ENCODE results near the gene CDK4.
"Not testable (repeated sequence)": the region's sequence is repeated elsewhere in the genome, so short reads cannot be mapped to it uniquely, and the experiment has no call there.

The CDK4 gene

GRCh38 chr12:57776247-57776587 lies 24.1 kb upstream of the CDK4 start:
- Histone ChIP-seq H2AFZ (ENCODE audit: insufficient read depth, low read length, poor library complexity) (no peak overlapping the region), H4K91ac (ENCODE audit: low read depth, low read length) (no peak overlapping the region), H3K23ac (ENCODE audit: low read length) (no peak overlapping the region), H3K79me2 (ENCODE audit: control insufficient read depth, insufficient read depth, low read length, poor library complexity) (peaks cover 7% of the 10 kb centered on the region), H3K27me3 (ENCODE audit: insufficient read depth, low read length) (no peaks in the 10 kb centered on the region), H2BK12ac (ENCODE audit: low read length) (no peak overlapping the region), H3K14ac (ENCODE audit: low read length) (no peak overlapping the region), H4K12ac (ENCODE audit: low read depth, low read length) (no peak overlapping the region), H3K27ac (ENCODE audit: low read depth, low read length) (no peak overlapping the region), H3K4me2 (ENCODE audit: low read length) (no peak overlapping the region), H3K9ac (ENCODE audit: low read length) (no peak overlapping the region), H3K18ac (ENCODE audit: low read length) (no peak overlapping the region), H3K4me3 (ENCODE audit: low read depth, low read length) (no peak overlapping the region), H2AK5ac (ENCODE audit: low read length) (no peak overlapping the region), H2BK120ac (ENCODE audit: insufficient read depth, low read length, poor library complexity) (no peak overlapping the region), H4K8ac (ENCODE audit: low read depth, low read length) (no peak overlapping the region), H3K4me1 (ENCODE audit: control insufficient read depth in 1 of 2, insufficient read depth in 2 of 2, low read length in 2 of 2) (peaks cover 2 to 4% of the 10 kb centered on the region in 2 experiments), H3K79me1 (ENCODE audit: low read length) (peaks cover 11% of the 10 kb centered on the region), H3K4ac (ENCODE audit: low read depth, low read length) (no peak overlapping the region), H2BK5ac (ENCODE audit: low read depth, low read length, poor library complexity) (no peak overlapping the region), H3K9me3 (ENCODE audit: insufficient read depth, low read depth, low read length) (no peaks in the 10 kb centered on the region), H3K36me3 (ENCODE audit: control insufficient read depth in 1 of 2, insufficient read depth in 2 of 2, low read length in 2 of 2) (no peaks in the 10 kb centered on the region)
- no peak for DNase-seq
- no CpG with 5 or more reads among the region's 2 CpGs for WGBS (ENCODE audit: extremely low coverage, insufficient coverage, insufficient read length)

GRCh38 chr12:57775563-57776246 lies 23.6 kb upstream of the CDK4 start:
- Histone ChIP-seq H2BK120ac (ENCODE audit: insufficient read depth, low read length, poor library complexity) (no peak overlapping the region), H3K23ac (ENCODE audit: low read length) (no peak overlapping the region), H3K79me2 (ENCODE audit: control insufficient read depth, insufficient read depth, low read length, poor library complexity) (peaks cover 7% of the 10 kb centered on the region), H3K18ac (ENCODE audit: low read length) (no peak overlapping the region), H3K4me3 (ENCODE audit: low read depth, low read length) (no peak overlapping the region), H3K27ac (ENCODE audit: low read depth, low read length) (no peak overlapping the region), H3K9ac (ENCODE audit: low read length) (no peak overlapping the region), H2AFZ (ENCODE audit: insufficient read depth, low read length, poor library complexity) (no peak overlapping the region), H4K8ac (ENCODE audit: low read depth, low read length) (no peak overlapping the region), H3K14ac (ENCODE audit: low read length) (no peak overlapping the region), H3K4ac (ENCODE audit: low read depth, low read length) (no peak overlapping the region), H2BK12ac (ENCODE audit: low read length) (no peak overlapping the region), H3K79me1 (ENCODE audit: low read length) (peaks cover 11% of the 10 kb centered on the region), H4K91ac (ENCODE audit: low read depth, low read length) (no peak overlapping the region), H3K36me3 (ENCODE audit: control insufficient read depth in 1 of 2, insufficient read depth in 2 of 2, low read length in 2 of 2) (peaks cover 0 to 2% of the 10 kb centered on the region in 2 experiments), H4K12ac (ENCODE audit: low read depth, low read length) (no peak overlapping the region), H3K4me2 (ENCODE audit: low read length) (no peak overlapping the region), H3K27me3 (ENCODE audit: insufficient read depth, low read length) (no peaks in the 10 kb centered on the region), H2AK5ac (ENCODE audit: low read length) (no peak overlapping the region), H2BK5ac (ENCODE audit: low read depth, low read length, poor library complexity) (no peak overlapping the region), H3K4me1 (ENCODE audit: control insufficient read depth in 1 of 2, insufficient read depth in 2 of 2, low read length in 2 of 2) (peaks cover 2 to 8% of the 10 kb centered on the region in 2 experiments), H3K9me3 (ENCODE audit: insufficient read depth, low read depth, low read length) (no peaks in the 10 kb centered on the region)
- DNase-seq: no peak
- WGBS (ENCODE audit: extremely low coverage, insufficient coverage, insufficient read length): no CpG with 5 or more reads among the region's 4 CpGs

DNA sequence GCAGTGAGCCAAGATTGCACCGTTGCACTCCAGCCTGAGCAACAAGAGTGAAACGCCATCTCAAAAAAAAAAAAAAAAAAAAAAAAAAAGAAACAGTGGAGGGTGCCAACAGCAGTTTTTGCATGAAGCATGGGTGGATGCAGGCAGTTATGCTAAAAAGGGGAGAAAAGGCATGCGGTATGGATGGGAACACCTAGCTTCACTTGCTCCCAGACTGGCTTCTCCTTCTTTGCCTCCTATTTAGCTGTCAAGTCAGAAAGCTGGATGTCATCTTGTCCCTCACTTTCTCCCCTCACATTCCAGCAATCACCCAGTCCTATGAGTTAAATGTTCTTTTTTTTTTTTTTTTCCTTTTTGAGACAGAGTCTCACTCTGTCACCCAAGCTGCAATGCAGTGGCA lies 22.9 kb upstream of the CDK4 start:
- Histone ChIP-seq H3K9ac (ENCODE audit: low read length) (no peak overlapping the region), H4K8ac (ENCODE audit: low read depth, low read length) (no peak overlapping the region), H2BK12ac (ENCODE audit: low read length) (no peak overlapping the region), H3K4me2 (ENCODE audit: low read length) (no peak overlapping the region), H3K9me3 (ENCODE audit: insufficient read depth, low read depth, low read length) (no peaks in the 10 kb centered on the region), H3K27me3 (ENCODE audit: insufficient read depth, low read length) (no peaks in the 10 kb centered on the region), H3K4ac (ENCODE audit: low read depth, low read length) (no peak overlapping the region), H3K18ac (ENCODE audit: low read length) (no peak overlapping the region), H3K23ac (ENCODE audit: low read length) (no peak overlapping the region), H4K12ac (ENCODE audit: low read depth, low read length) (no peak overlapping the region), H3K79me2 (ENCODE audit: control insufficient read depth, insufficient read depth, low read length, poor library complexity) (peaks cover 7% of the 10 kb centered on the region), H3K14ac (ENCODE audit: low read length) (no peak overlapping the region), H3K36me3 (ENCODE audit: control insufficient read depth in 1 of 2, insufficient read depth in 2 of 2, low read length in 2 of 2) (peaks cover 0 to 4% of the 10 kb centered on the region in 2 experiments), H3K4me3 (ENCODE audit: low read depth, low read length) (no peak overlapping the region), H2AFZ (ENCODE audit: insufficient read depth, low read length, poor library complexity) (no peak overlapping the region), H3K27ac (ENCODE audit: low read depth, low read length) (no peak overlapping the region), H2BK120ac (ENCODE audit: insufficient read depth, low read length, poor library complexity) (no peak overlapping the region), H3K4me1 (ENCODE audit: control insufficient read depth in 1 of 2, insufficient read depth in 2 of 2, low read length in 2 of 2) (peaks cover 2 to 8% of the 10 kb centered on the region in 2 experiments), H2AK5ac (ENCODE audit: low read length) (no peak overlapping the region), H3K79me1 (ENCODE audit: low read length) (peaks cover 11% of the 10 kb centered on the region), H4K91ac (ENCODE audit: low read depth, low read length) (no peak overlapping the region), H2BK5ac (ENCODE audit: low read depth, low read length, poor library complexity) (no peak overlapping the region)
- DNase-seq: no peak
- no CpG with 5 or more reads among the region's 3 CpGs for WGBS (ENCODE audit: extremely low coverage, insufficient coverage, insufficient read length)

DNA sequence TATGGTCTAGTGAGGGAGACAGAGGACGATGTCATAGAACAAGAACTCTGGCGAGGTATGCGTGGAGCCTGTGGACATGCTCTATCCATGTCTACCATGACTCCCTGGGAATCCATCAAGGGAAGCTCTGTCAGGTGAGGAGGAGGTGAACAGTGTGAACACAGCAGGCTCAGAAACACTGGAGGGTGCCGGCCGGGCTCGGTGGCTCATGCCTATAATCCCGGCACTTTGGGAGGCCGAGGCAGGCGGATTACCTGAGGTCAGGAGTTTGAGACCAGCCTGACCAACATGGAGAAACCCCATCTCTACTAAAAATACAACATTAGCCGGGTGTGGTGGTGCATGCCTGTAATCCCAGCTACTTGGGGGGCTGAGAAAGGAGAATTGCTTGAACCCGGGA lies 22.5 kb upstream of the CDK4 start:
- H2BK5ac ChIP-seq (ENCODE audit: low read depth, low read length, poor library complexity); H4K12ac ChIP-seq (ENCODE audit: low read depth, low read length); H3K27ac ChIP-seq (ENCODE audit: low read depth, low read length); H3K4me3 ChIP-seq (ENCODE audit: low read depth, low read length); H3K9me3 ChIP-seq (ENCODE audit: insufficient read depth, low read depth, low read length); H3K79me2 ChIP-seq (ENCODE audit: control insufficient read depth, insufficient read depth, low read length, poor library complexity); H2BK12ac ChIP-seq (ENCODE audit: low read length); H2AFZ ChIP-seq (ENCODE audit: insufficient read depth, low read length, poor library complexity); DNase-seq; H3K18ac ChIP-seq (ENCODE audit: low read length); H3K4me1 ChIP-seq (ENCODE audit: control insufficient read depth in 1 of 2, insufficient read depth in 2 of 2, low read length in 2 of 2); H3K9ac ChIP-seq (ENCODE audit: low read length); H3K4ac ChIP-seq (ENCODE audit: low read depth, low read length); H3K36me3 ChIP-seq (ENCODE audit: control insufficient read depth in 1 of 2, insufficient read depth in 2 of 2, low read length in 2 of 2); H2BK120ac ChIP-seq (ENCODE audit: insufficient read depth, low read length, poor library complexity); H3K23ac ChIP-seq (ENCODE audit: low read length); H4K8ac ChIP-seq (ENCODE audit: low read depth, low read length); H3K27me3 ChIP-seq (ENCODE audit: insufficient read depth, low read length); H2AK5ac ChIP-seq (ENCODE audit: low read length); H3K14ac ChIP-seq (ENCODE audit: low read length); H4K91ac ChIP-seq (ENCODE audit: low read depth, low read length); H3K4me2 ChIP-seq (ENCODE audit: low read length): not testable (repeated sequence)
- H3K79me1 ChIP-seq (ENCODE audit: low read length): peaks cover 11% of the 10 kb centered on the region
- no CpG with 5 or more reads among the region's 11 CpGs for WGBS (ENCODE audit: extremely low coverage, insufficient coverage, insufficient read length)
